GM12864 (cell line): Measurements from ENCODE around the gene PCSK6.

Experiments used
- DNase-seq: peaks from one replicate; pipeline ENCODE4 v3.0.0-alpha.2; 2011; ENCODE audit warnings: low read depth
- H3K4me3 ChIP-seq: 2 replicates; pipeline ENCODE4 v1.5.1; 2011; ENCODE audit warnings: mild to moderate bottlenecking, low read depth, low read length, control low read depth
- CTCF ChIP-seq: IDR thresholded peaks from 2 replicates; pipeline ENCODE4 v1.5.1; 2011; ENCODE audit warnings: low read depth, mild to moderate bottlenecking, moderate library complexity, low read length, control low read depth, inconsistent platforms; ENCODE audit errors: missing control alignments

Gene PCSK6

GRCh38 chr15:101384276-101384675 lies 105.2 kb downstream of the PCSK6 start:
- no peak for DNase-seq
- TF ChIP-seq CTCF, result no peak
- H3K4me3 ChIP-seq, result no peak overlapping the region

- DNase-seq, result no peak
- H3K4me3 ChIP-seq, result no peak overlapping the region
- no peak for TF ChIP-seq CTCF
Measured at GRCh38 chr15:101382544-101382943, 107.0 kb downstream of the PCSK6 start.

DNA sequence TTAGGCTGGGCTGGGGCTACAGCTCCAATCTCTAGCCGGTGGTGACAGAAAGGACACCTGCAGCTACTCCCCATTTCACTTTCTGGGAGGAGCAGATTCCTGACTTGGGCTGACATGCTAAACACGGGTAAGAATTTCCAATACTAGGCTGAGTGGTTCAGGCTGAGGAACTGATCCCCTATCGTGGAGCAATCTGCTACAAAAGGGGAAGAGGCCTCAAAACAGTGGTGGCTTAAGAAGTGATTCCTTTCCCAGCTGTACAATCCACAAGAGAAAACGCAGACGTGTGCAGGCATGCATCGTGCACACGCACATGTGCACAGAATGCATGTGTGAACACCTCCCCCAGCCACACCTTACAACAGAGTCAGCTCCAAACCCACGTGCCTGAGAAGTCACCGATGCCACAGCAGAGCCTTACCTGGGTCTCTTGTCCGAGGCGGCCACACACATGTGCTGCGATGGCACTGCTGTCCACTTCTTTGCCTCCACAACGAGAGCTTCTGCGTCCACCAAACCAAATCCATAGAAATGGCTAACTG lies 107.8 kb downstream of the PCSK6 start:
- TF ChIP-seq CTCF, result no peak
- no peak for DNase-seq
- H3K4me3 ChIP-seq, result no peak overlapping the region

DNA sequence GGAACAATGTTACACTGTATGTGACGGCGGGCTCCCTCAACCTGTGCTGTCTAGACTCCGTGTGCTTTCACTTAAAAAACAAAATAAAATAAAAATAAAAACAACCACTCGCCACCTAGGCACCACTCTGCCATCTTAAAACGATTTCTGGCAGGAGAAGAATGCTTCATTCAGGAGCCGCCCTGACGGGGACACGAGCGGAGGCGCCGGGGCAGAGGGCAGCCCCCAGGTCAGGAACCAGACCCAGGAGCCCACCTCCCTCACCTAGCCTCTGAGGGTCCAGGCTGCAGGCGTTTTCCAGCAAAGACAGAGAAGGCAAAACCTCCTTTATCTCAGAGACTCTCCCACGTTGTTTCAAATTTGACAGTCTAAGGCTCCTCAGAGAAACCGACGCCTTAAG lies 109.4 kb downstream of the PCSK6 start:
- no peak for TF ChIP-seq CTCF
- H3K4me3 ChIP-seq, result no peak overlapping the region

DNA sequence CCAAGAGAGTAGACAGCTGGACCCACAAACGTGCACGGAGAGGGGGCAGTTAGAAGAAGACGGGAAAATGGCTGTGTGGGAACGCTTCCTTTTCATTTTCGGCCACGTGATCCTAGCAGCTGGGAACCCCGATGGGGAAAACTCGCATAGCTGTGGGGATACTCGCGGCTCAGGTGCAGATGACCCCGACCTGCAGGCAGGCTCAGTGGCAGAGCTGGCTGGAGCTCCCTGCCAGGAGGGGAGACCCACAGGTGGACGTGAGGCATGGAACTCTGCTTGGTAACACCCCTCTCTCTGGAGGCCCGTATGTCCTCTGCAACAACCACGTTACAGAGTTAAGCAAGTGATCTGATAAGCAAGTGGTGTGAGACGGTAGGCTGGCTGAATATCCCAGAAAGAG lies 109.9 kb downstream of the PCSK6 start:
- DNase-seq, result no peak
- no peak for TF ChIP-seq CTCF
- no peak overlapping the region for H3K4me3 ChIP-seq

More for the DNA sequence above, 109.4 kb downstream of the PCSK6 start:
- no peak for DNase-seq

DNA sequence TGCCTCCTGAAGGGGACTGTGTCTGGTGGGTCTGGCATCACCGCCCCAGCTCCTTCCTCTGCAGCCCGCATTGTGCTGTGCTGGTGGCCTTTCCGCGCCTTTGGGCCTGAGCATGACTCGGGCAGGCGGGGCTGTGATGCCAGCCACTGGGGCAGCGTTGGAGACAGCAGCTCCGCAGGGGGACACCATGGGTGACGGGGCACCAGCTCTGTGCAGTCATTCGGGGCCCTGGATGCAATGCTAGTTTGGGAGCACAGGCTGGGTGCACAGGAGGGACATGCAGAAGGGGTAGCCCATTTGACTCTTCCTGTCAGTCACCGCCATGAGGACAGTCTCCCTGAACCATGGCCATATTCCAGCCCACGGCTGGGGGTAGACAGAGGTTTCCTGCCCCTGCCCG lies 110.6 kb downstream of the PCSK6 start:
- TF ChIP-seq CTCF, result no peak
- H3K4me3 ChIP-seq, result no peak overlapping the region
- no peak for DNase-seq

- no peak overlapping the region for H3K4me3 ChIP-seq
- no peak for TF ChIP-seq CTCF
- no peak for DNase-seq
Measured at GRCh38 chr15:101378171-101378755, 111.2 kb downstream of the PCSK6 start.
